Adrenal gland (tissue), 12 donors: ENCODE results near the gene USP14. TPM values are rescaled to one million over a fixed set of nuclear protein-coding genes. Genes with fewer than 3 reads are reported as not detected.

Experiments
- DNase-seq, 7 donors: peaks; one replicate each; pipeline ENCODE4 v3.0.0-alpha.2; 2019 to 2020
- H3K27ac ChIP-seq, 5 donors: fragments of 200-600 bp; sonication (generic) in 4 of 5; 1 replicate in 3 of 5; 2 replicates in 2 of 5; pipeline versions ENCODE4 v1.5.1 to v1.8.0; 2016 to 2020; ENCODE audit warnings: mild to moderate bottlenecking in 1 of 5
- H3K27me3 ChIP-seq: fragments of 200-600 bp; 2 replicates; pipeline ENCODE4 v1.8.0; 2021
- H3K36me3 ChIP-seq, 2 donors: fragments of 200-600 bp; replicated peaks in 1 of 2; 1 replicate in 1 of 2; 2 replicates in 1 of 2; pipeline versions ENCODE4 v1.5.1 to v1.8.0; 2018 to 2022
- H3K4me1 ChIP-seq, 2 donors: fragments of 200-600 bp; replicated peaks in 1 of 2; 1 replicate in 1 of 2; 2 replicates in 1 of 2; pipeline versions ENCODE4 v1.5.1 to v1.8.0; 2018 to 2021
- H3K4me3 ChIP-seq, 4 donors: fragments of 200-600 bp; sonication (generic) in 3 of 4; one replicate each; pipeline ENCODE4 v1.5.1; 2016 to 2018
- H3K9me3 ChIP-seq, 3 donors: fragments of 200-600 bp; sonication (generic) in 1 of 3; replicated peaks in 1 of 3; 1 replicate in 2 of 3; 2 replicates in 1 of 3; pipeline versions ENCODE4 v1.5.1 to v1.8.0; 2016 to 2021
- POLR2A ChIP-seq, 2 donors: fragments of 450-650 bp; IDR thresholded peaks; one replicate each; pipeline ENCODE4 v1.6.1; 2017; ENCODE audit warnings: antibody characterized with exemption in 2 of 2, mild to moderate bottlenecking in 2 of 2, moderate library complexity in 1 of 2
- WGBS, 4 donors: extraction: QIAGEN DNeasy Blood & Tissue Kit in 2 of 4; methylation state at CpG; one replicate each; pipeline versions ENCODE4 v1.1.5 to v1.1.7; 2013 to 2017; 5-methylcytosine and 5-hydroxymethylcytosine counted together
- intact Hi-C, 2 donors: fragments of 100-400 bp; cut with DNase I; formaldehyde crosslinking; loops; one replicate each; pipeline versions ENCODE4 v1.14.1 to v1.15.0; 2022 to 2023
- polyA plus RNA-seq, 3 donors: library from polyadenylated mRNA; stranded (reverse); fragments of 200-250 nt in 2 of 3; fragments of 350-450 nt in 1 of 3; fragmentation: Illumina TruSeq in 1 of 3; extraction: RNeasy Lipid Tissue Mini Kit (QIAGEN cat#74804) in 1 of 3; gene quantifications; one replicate each; pipeline ENCODE4 v1.2.3, GENCODE V29; 2013 to 2014
- total RNA-seq, 9 donors: library from RNA; depleted of rRNA in 4 of 9; stranded (reverse); fragments of >200 nt in 4 of 9; fragments of 120-200 nt in 1 of 9; fragmentation: NEBNext Ultra II Directional in 1 of 9; extraction: Animal tissue kit (Norgen Biotek cat#: 25700) in 1 of 9; gene quantifications; one replicate each; pipeline versions ENCODE4 v1.1.0 to v1.2.4, GENCODE V29; 2013 to 2023
- TF ChIP-seq, protein P1 (sequence below), 6 experiments: fragments of 450-650 bp in 4 of 6; fragments of 200-600 bp in 2 of 6; sonication (generic) in 1 of 6; IDR thresholded peaks; 1 replicate in 5 of 6; 2 replicates in 1 of 6; pipeline versions ENCODE4 v1.5.1 to v1.8.0; 2016 to 2021; ENCODE audit warnings: antibody characterized with exemption in 6 of 6, mild to moderate bottlenecking in 2 of 6, moderate library complexity in 1 of 6
- donor health status: healthy with polysubstance abuse.
- donor health status: Bipolar disorder and iron deficiency.
- donor health status: DM: yes; HTN: yes; CAD: no.
- donor health status: DM: no; HTN: no; CAD: no.
- donor health status: DM: no; HTN: no; CAD: no.
- donor health status: DM: yes; HTN: yes; CAD: no.

USP14 gene
- total and polyA plus RNA-seq, 12 donors = 12.0 to 105 (median 36.6) TPM

DNA sequence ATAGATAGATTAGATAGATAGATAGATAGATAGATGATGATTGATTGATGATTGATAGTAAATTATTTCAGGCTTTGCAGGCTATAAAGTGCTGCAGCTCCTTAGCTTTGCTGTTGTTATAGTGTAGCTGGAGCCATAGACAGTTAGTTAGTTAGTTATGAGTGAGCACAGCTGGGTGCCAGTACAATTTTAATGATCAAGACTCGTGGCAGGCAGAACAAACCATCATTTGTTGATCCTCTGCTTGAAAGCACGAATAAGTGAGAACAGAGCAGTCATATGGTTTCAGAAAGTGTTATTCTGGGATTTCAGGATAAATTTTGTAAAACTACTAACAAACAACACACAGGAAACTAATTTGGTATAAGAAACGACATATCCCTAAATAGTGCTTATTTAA is 55.6 kb downstream of the USP14 start:
- Histone ChIP-seq H3K36me3 (peaks cover 0 to 70% of the 10 kb centered on the region in 2 donors), H3K27ac (no peak overlapping the region), H3K9me3 (no peaks in the 10 kb centered on the region), H3K27me3 (no peaks in the 10 kb centered on the region), H3K4me1 (no peaks in the 10 kb centered on the region), H3K4me3 (no peak overlapping the region)
- WGBS, 4 donors = 77 to 85% (median 84%) methylated on average over 3 of the region's 3 CpGs
- no peak for DNase-seq
- no peak for TF ChIP-seq POLR2A (IDR thresholded peaks at IDR 0.05)
- TF ChIP-seq, protein P1, sequence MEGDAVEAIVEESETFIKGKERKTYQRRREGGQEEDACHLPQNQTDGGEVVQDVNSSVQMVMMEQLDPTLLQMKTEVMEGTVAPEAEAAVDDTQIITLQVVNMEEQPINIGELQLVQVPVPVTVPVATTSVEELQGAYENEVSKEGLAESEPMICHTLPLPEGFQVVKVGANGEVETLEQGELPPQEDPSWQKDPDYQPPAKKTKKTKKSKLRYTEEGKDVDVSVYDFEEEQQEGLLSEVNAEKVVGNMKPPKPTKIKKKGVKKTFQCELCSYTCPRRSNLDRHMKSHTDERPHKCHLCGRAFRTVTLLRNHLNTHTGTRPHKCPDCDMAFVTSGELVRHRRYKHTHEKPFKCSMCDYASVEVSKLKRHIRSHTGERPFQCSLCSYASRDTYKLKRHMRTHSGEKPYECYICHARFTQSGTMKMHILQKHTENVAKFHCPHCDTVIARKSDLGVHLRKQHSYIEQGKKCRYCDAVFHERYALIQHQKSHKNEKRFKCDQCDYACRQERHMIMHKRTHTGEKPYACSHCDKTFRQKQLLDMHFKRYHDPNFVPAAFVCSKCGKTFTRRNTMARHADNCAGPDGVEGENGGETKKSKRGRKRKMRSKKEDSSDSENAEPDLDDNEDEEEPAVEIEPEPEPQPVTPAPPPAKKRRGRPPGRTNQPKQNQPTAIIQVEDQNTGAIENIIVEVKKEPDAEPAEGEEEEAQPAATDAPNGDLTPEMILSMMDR (IDR thresholded peaks at IDR 0.05) = no peak
- intact Hi-C loops = no loop called here

- WGBS, 4 donors = 88 to 96% (median 94%) methylated on average over 5 of the region's 5 CpGs
- intact Hi-C loops = no loop called here
- Histone ChIP-seq H3K27me3 (no peaks in the 10 kb centered on the region), H3K9me3 (no peaks in the 10 kb centered on the region), H3K4me1 (no peaks in the 10 kb centered on the region), H3K4me3 (no peak overlapping the region), H3K36me3 (peaks cover 0 to 68% of the 10 kb centered on the region in 2 donors), H3K27ac (no peak overlapping the region)
- TF ChIP-seq, protein P1 (IDR thresholded peaks at IDR 0.05) = no peak
- TF ChIP-seq POLR2A (IDR thresholded peaks at IDR 0.05) = no peak
- no peak for DNase-seq
These were observed 57.2 kb downstream of the USP14 start for GRCh38 chr18:215448-216010.

- no peak overlapping the region for H3K4me3 ChIP-seq
- no peak overlapping the region for H3K27ac ChIP-seq
- no peak for TF ChIP-seq POLR2A (IDR thresholded peaks at IDR 0.05)
- TF ChIP-seq, protein P1 (IDR thresholded peaks at IDR 0.05) = no peak
- H3K27me3 ChIP-seq = no peaks in the 10 kb centered on the region
- peaks cover 0 to 52% of the 10 kb centered on the region in 2 donors for H3K36me3 ChIP-seq
- H3K4me1 ChIP-seq = no peaks in the 10 kb centered on the region
- DNase-seq = no peak
- H3K9me3 ChIP-seq = no peaks in the 10 kb centered on the region
- intact Hi-C loops = no loop called here
- WGBS, 4 donors = 90 to 92% (median 92%) methylated on average over 5 of the region's 5 CpGs
These were observed 59.4 kb downstream of the USP14 start for GRCh38 chr18:217532-218336.

GRCh38 chr18:220708-221107 is 62.4 kb downstream of the USP14 start:
- Histone ChIP-seq H3K27me3 (no peaks in the 10 kb centered on the region), H3K9me3 (no peaks in the 10 kb centered on the region), H3K27ac (no peak overlapping the region), H3K36me3 (peaks cover 0 to 42% of the 10 kb centered on the region in 2 donors), H3K4me1 (no peaks in the 10 kb centered on the region), H3K4me3 (no peak overlapping the region)
- DNase-seq = no peak
- TF ChIP-seq, protein P1 (IDR thresholded peaks at IDR 0.05) = no peak
- no peak for TF ChIP-seq POLR2A (IDR thresholded peaks at IDR 0.05)
- intact Hi-C loops = no loop called here
